Lung (tissue), 12 donors: ENCODE data around the gene SLC17A7. TPM values are rescaled to one million over a fixed set of nuclear protein-coding genes. Genes with fewer than 3 reads are reported as not detected.
"Not testable (repeated sequence)": the region's sequence is repeated elsewhere in the genome, so short reads cannot be mapped to it uniquely, and the experiment has no call there.

Source experiments
- ATAC-seq: fragments of 200-7000 bp; cut with Tn5 transposase; one replicate; pipeline ENCODE4 v1.9.1; 2020; ENCODE audit warnings: moderate number of reproducible peaks; ENCODE audit not compliant: insufficient read depth, low FRiP score
- DNase-seq, 3 donors: peaks; one replicate each; pipeline ENCODE4 v3.0.0-alpha.2; 2013 to 2017
- H3K27ac ChIP-seq, 2 donors: one replicate each; pipeline ENCODE4 v1.5.1; 2013; ENCODE audit warnings: mild to moderate bottlenecking in 2 of 2, moderate library complexity in 2 of 2, control low read depth in 1 of 2, inconsistent platforms in 1 of 2, low read depth in 1 of 2, low read length in 1 of 2
- H3K27me3 ChIP-seq, 3 donors: one replicate each; pipeline ENCODE4 v1.5.1; 2013; ENCODE audit warnings: low read length in 2 of 3; ENCODE audit not compliant: control insufficient read depth in 3 of 3, insufficient read depth in 3 of 3
- H3K36me3 ChIP-seq, 4 donors: one replicate each; pipeline ENCODE4 v1.5.1; 2013; ENCODE audit warnings: low read length in 4 of 4, mild to moderate bottlenecking in 1 of 4, moderate library complexity in 1 of 4; ENCODE audit not compliant: control insufficient read depth in 4 of 4, insufficient read depth in 4 of 4
- H3K4me1 ChIP-seq, 5 donors: one replicate each; pipeline ENCODE4 v1.5.1; 2013; ENCODE audit warnings: low read length in 5 of 5, mild to moderate bottlenecking in 2 of 5, moderate library complexity in 1 of 5; ENCODE audit not compliant: control insufficient read depth in 5 of 5, insufficient read depth in 5 of 5
- H3K4me3 ChIP-seq: one replicate; pipeline ENCODE4 v1.5.1; 2013; ENCODE audit warnings: mild to moderate bottlenecking, control low read depth, moderate library complexity
- H3K9ac ChIP-seq, 2 donors: one replicate each; pipeline ENCODE4 v1.5.1; 2013; ENCODE audit warnings: low read length in 2 of 2, control low read depth in 1 of 2; ENCODE audit not compliant: insufficient read depth in 1 of 2
- H3K9me3 ChIP-seq, 4 donors: one replicate each; pipeline ENCODE4 v1.5.1; 2013; ENCODE audit warnings: low read length in 3 of 4, mild to moderate bottlenecking in 1 of 4, moderate library complexity in 1 of 4; ENCODE audit not compliant: control insufficient read depth in 4 of 4, insufficient read depth in 3 of 4
- CTCF ChIP-seq: IDR thresholded peaks from 2 replicates; pipeline ENCODE4 v1.5.1; 2012; ENCODE audit warnings: mild to moderate bottlenecking; ENCODE audit errors: control extremely low read depth, extremely low read depth
- WGBS, 2 donors: extraction: QIAGEN DNeasy Blood & Tissue Kit; methylation state at CpG; one replicate each; pipeline ENCODE4 v1.1.7; 2013; 5-methylcytosine and 5-hydroxymethylcytosine counted together
- polyA plus RNA-seq, 2 donors: library from polyadenylated mRNA; stranded (reverse); fragments of 200-250 nt; gene quantifications; one replicate each; pipeline ENCODE4 v1.2.1, GENCODE V29; 2013
- total RNA-seq, 2 donors: library from RNA; depleted of rRNA in 1 of 2; stranded (reverse); fragments of >200 nt in 1 of 2; gene quantifications; one replicate each; pipeline ENCODE4 v1.2.1, GENCODE V29; 2014 to 2021
- donor health status: control.
- donor health status: control.
- donor health status: Bipolar disorder and iron deficiency.
- donor health status: healthy.
- donor health status: DM: yes; HTN: yes; CAD: no.

SLC17A7 gene
- total and polyA plus RNA-seq, 4 donors: 0.10 to 0.51 (median 0.30) TPM

GRCh38 chr19:49462492-49462891 is 21.2 kb upstream of the SLC17A7 start:
- DNase-seq: no peak
- H3K9ac ChIP-seq: no peak overlapping the region
- 89 to 90% methylated on average over 12 of the region's 12 CpGs for WGBS, 2 donors

GRCh38 chr19:49461656-49462055 is 20.3 kb upstream of the SLC17A7 start:
- H3K27ac ChIP-seq: no peak overlapping the region
- no peaks in the 10 kb centered on the region for H3K9me3 ChIP-seq
- DNase-seq (no peak), ATAC-seq (no peak)
- H3K4me3 ChIP-seq: no peak overlapping the region
- H3K4me1 ChIP-seq: peaks cover 0 to 12% (median 5%) of the 10 kb centered on the region in 5 donors
- H3K27me3 ChIP-seq: no peaks in the 10 kb centered on the region
- H3K9ac ChIP-seq: no peak overlapping the region
- peaks cover 0 to 44% (median 1%) of the 10 kb centered on the region in 4 donors for H3K36me3 ChIP-seq
- 95 to 98% methylated on average over 37 of the region's 37 CpGs for WGBS, 2 donors
- TF ChIP-seq CTCF: no peak

More at GRCh38 chr19:49462492-49462891, 21.2 kb upstream of the SLC17A7 start:
- no peak for TF ChIP-seq CTCF
- H3K4me1 ChIP-seq: peaks cover 0 to 8% (median 5%) of the 10 kb centered on the region in 5 donors
- no peaks in the 10 kb centered on the region for H3K27me3 ChIP-seq
- H3K36me3 ChIP-seq: peaks cover 0 to 44% (median 1%) of the 10 kb centered on the region in 4 donors
- no peak for ATAC-seq
- no peaks in the 10 kb centered on the region for H3K9me3 ChIP-seq
- H3K4me3 ChIP-seq: no peak overlapping the region
- H3K27ac ChIP-seq: no peak overlapping the region

GRCh38 chr19:49461130-49461529 is 19.8 kb upstream of the SLC17A7 start:
- not testable (repeated sequence) for H3K27me3 ChIP-seq, ATAC-seq, H3K9me3 ChIP-seq, H3K4me3 ChIP-seq, DNase-seq, H3K9ac ChIP-seq, H3K27ac ChIP-seq
- Histone ChIP-seq H3K4me1 (peaks cover 0 to 17% (median 5%) of the 10 kb centered on the region in 5 donors), H3K36me3 (peaks cover 0 to 40% (median 1%) of the 10 kb centered on the region in 4 donors)
- WGBS, 2 donors: 0% methylated on average over 1 of the region's 1 CpG; no CpG with 5 or more reads in 1 of the 2 donors

- no peak for TF ChIP-seq CTCF
- Histone ChIP-seq H3K27ac (no peak overlapping the region), H3K4me3 (no peak overlapping the region), H3K36me3 (peaks cover 0 to 31% (median 1%) of the 10 kb centered on the region in 4 donors), H3K27me3 (no peaks in the 10 kb centered on the region), H3K9me3 (no peaks in the 10 kb centered on the region), H3K9ac (no peak overlapping the region), H3K4me1 (peaks cover 0 to 25% (median 5%) of the 10 kb centered on the region in 5 donors)
- no peak for ATAC-seq
- WGBS, 2 donors: 91 to 95% methylated on average over 12 of the region's 12 CpGs
- no peak for DNase-seq
These were observed 18.1 kb upstream of the SLC17A7 start for GRCh38 chr19:49459388-49459787.
